Neural progenitor cell (in vitro differentiated cells): ENCODE data around the gene TBL1X. TPM values are rescaled to one million over a fixed set of nuclear protein-coding genes. Genes with fewer than 3 reads are reported as not detected.

Experiments used
- DNase-seq: peaks from one replicate; pipeline ENCODE4 v3.0.0-alpha.2; 2016; ENCODE audit warnings: low spot score
- H2AFZ ChIP-seq: fragments of 200-600 bp; sonication (generic); replicated peaks from 2 replicates; pipeline ENCODE4 v1.6.1; 2016; ENCODE audit warnings: antibody characterized with exemption
- H3F3A ChIP-seq: fragments of 200-600 bp; sonication (generic); 2 replicates; pipeline ENCODE4 v1.6.1; 2016; ENCODE audit warnings: antibody characterized with exemption, low read depth
- H3K27ac ChIP-seq: fragments of 200-600 bp; sonication (generic); 2 replicates; pipeline ENCODE4 v1.5.1; 2016; ENCODE audit warnings: mild to moderate bottlenecking
- H3K27me3 ChIP-seq: fragments of 200-600 bp; sonication (generic); 2 replicates; pipeline ENCODE4 v1.6.1; 2016; ENCODE audit warnings: mild to moderate bottlenecking, moderate library complexity
- H3K36me3 ChIP-seq: fragments of 200-600 bp; sonication (generic); 2 replicates; pipeline ENCODE4 v1.5.1; 2016
- H3K4me1 ChIP-seq: fragments of 200-600 bp; sonication (generic); 2 replicates; pipeline ENCODE4 v1.6.1; 2016; ENCODE audit warnings: mixed run types
- H3K4me2 ChIP-seq: fragments of 200-600 bp; sonication (generic); 2 replicates; pipeline ENCODE4 v1.6.1; 2016
- H3K4me3 ChIP-seq: fragments of 200-600 bp; sonication (generic); 2 replicates; pipeline ENCODE4 v1.5.1; 2016
- H3K79me2 ChIP-seq: fragments of 200-600 bp; sonication (generic); 2 replicates; pipeline ENCODE4 v1.6.1; 2016; ENCODE audit warnings: low read depth
- H3K9ac ChIP-seq: fragments of 200-600 bp; sonication (generic); 2 replicates; pipeline ENCODE4 v1.6.1; 2016
- H3K9me3 ChIP-seq: fragments of 200-600 bp; sonication (generic); 2 replicates; pipeline ENCODE4 v1.5.1; 2016; ENCODE audit warnings: low read depth
- H4K20me1 ChIP-seq: fragments of 200-600 bp; sonication (generic); 2 replicates; pipeline ENCODE4 v1.6.1; 2016; ENCODE audit warnings: low read depth
- H3K27ac Mint-ChIP-seq: 3 replicates; pipeline ENCODE4 v1.8.0; 2021; ENCODE audit warnings: mixed read lengths
- H3K27me3 Mint-ChIP-seq: 2 replicates; pipeline ENCODE4 v1.8.0; 2022; ENCODE audit warnings: low read depth, mild to moderate bottlenecking, inconsistent platforms, moderate library complexity, mixed read lengths; ENCODE audit not compliant: insufficient read depth
- H3K36me3 Mint-ChIP-seq: 3 replicates; pipeline ENCODE4 v1.8.0; 2021; ENCODE audit warnings: mixed read lengths
- H3K4me1 Mint-ChIP-seq: 3 replicates; pipeline ENCODE4 v1.8.0; 2021; ENCODE audit warnings: mixed read lengths
- H3K4me3 Mint-ChIP-seq: 3 replicates; pipeline ENCODE4 v1.8.0; 2021; ENCODE audit warnings: mild to moderate bottlenecking, moderate library complexity, mixed read lengths
- H3K9me3 Mint-ChIP-seq: 3 replicates; pipeline ENCODE4 v1.8.0; 2020; ENCODE audit warnings: mixed read lengths
- CTCF ChIP-seq: fragments of 200-600 bp; sonication (generic); IDR thresholded peaks from 2 replicates; pipeline ENCODE4 v1.5.1; 2017; ENCODE audit warnings: antibody characterized with exemption, mild to moderate bottlenecking
- EZH2 ChIP-seq: fragments of 200-600 bp; sonication (generic); IDR thresholded peaks from 2 replicates; pipeline ENCODE4 v1.6.1; 2017; ENCODE audit warnings: antibody characterized with exemption, mild to moderate bottlenecking, moderate library complexity
- EZH2phosphoT487 ChIP-seq: fragments of 200-600 bp; sonication (generic); IDR thresholded peaks from 2 replicates; pipeline ENCODE4 v1.6.1; 2017; ENCODE audit warnings: antibody characterized with exemption
- total RNA-seq: library from RNA; depleted of rRNA; stranded (reverse); fragments of >200 nt; gene quantifications from 2 replicates; pipeline ENCODE4 v1.2.3, GENCODE V29; 2015; ENCODE audit warnings: low replicate concordance

TBL1X gene
- total RNA-seq, 1 donor from 2014 or later = 35.7 TPM

- H3K79me2 ChIP-seq = peaks cover 94% of the 10 kb centered on the region
- H3K4me2 ChIP-seq = no peak overlapping the region
- H3K36me3 ChIP-seq = no peaks in the 10 kb centered on the region
- TF ChIP-seq EZH2 (no peak), CTCF (no peak), EZH2phosphoT487 (no peak)
- H4K20me1 ChIP-seq = peaks cover 52% of the 10 kb centered on the region
- H3K4me1 ChIP-seq = peaks cover 20% of the 10 kb centered on the region
- Mint-ChIP-seq H3K9me3 (no peaks in the 10 kb centered on the region), H3K4me1 (peaks cover 80% of the 10 kb centered on the region), H3K36me3 (peaks cover 7% of the 10 kb centered on the region), H3K27ac (peak overlapping the region; percentile 40), H3K4me3 (no peak overlapping the region), H3K27me3 (peaks cover 5% of the 10 kb centered on the region)
- H3K27me3 ChIP-seq = no peaks in the 10 kb centered on the region
- H2AFZ ChIP-seq = no peak overlapping the region
- H3K4me3 ChIP-seq = no peak overlapping the region
- no peak overlapping the region for H3K9ac ChIP-seq
- H3K27ac ChIP-seq = no peak overlapping the region
- DNase-seq = no peak
- H3K9me3 ChIP-seq = peaks cover 3% of the 10 kb centered on the region
- no peaks in the 10 kb centered on the region for H3F3A ChIP-seq
Measured at GRCh38 chrX:9522378-9523155, 57.7 kb downstream of the TBL1X start.

GRCh38 chrX:9525511-9526248, 60.8 kb downstream of the TBL1X start:
- Histone ChIP-seq H3K9me3 (peaks cover 3% of the 10 kb centered on the region), H3K4me1 (peaks cover 28% of the 10 kb centered on the region), H3K9ac (no peak overlapping the region), H3K4me3 (peak overlapping the region; percentile 13), H4K20me1 (peaks cover 32% of the 10 kb centered on the region), H3K4me2 (peak overlapping the region; percentile 49), H3K27ac (peak overlapping the region; percentile 29), H3K27me3 (no peaks in the 10 kb centered on the region), H3K79me2 (peaks cover 95% of the 10 kb centered on the region), H3F3A (peaks cover 6% of the 10 kb centered on the region), H3K36me3 (no peaks in the 10 kb centered on the region), H2AFZ (no peak overlapping the region)
- H3K9me3 Mint-ChIP-seq = no peaks in the 10 kb centered on the region
- peak overlapping the region; percentile 1 for H3K27ac Mint-ChIP-seq
- peaks cover 10% of the 10 kb centered on the region for H3K36me3 Mint-ChIP-seq
- no peak for TF ChIP-seq EZH2
- no peak for TF ChIP-seq EZH2phosphoT487
- TF ChIP-seq CTCF = no peak
- peak; percentile 61 for DNase-seq
- H3K4me3 Mint-ChIP-seq = peak overlapping the region; percentile 9
- H3K27me3 Mint-ChIP-seq = peaks cover 5% of the 10 kb centered on the region
- H3K4me1 Mint-ChIP-seq = peaks cover 78% of the 10 kb centered on the region

GRCh38 chrX:9526965-9527364, 62.1 kb downstream of the TBL1X start:
- DNase-seq = no peak
- H3K36me3 ChIP-seq = no peaks in the 10 kb centered on the region
- Mint-ChIP-seq H3K36me3 (peaks cover 10% of the 10 kb centered on the region), H3K27me3 (peaks cover 3% of the 10 kb centered on the region), H3K9me3 (no peaks in the 10 kb centered on the region), H3K4me3 (no peak overlapping the region), H3K4me1 (peaks cover 79% of the 10 kb centered on the region), H3K27ac (peak overlapping the region; percentile 40)
- no peaks in the 10 kb centered on the region for H3K27me3 ChIP-seq
- TF ChIP-seq CTCF (no peak), EZH2 (no peak), EZH2phosphoT487 (no peak)
- no peak overlapping the region for H3K9ac ChIP-seq
- H3K27ac ChIP-seq = no peak overlapping the region
- H3K4me2 ChIP-seq = peak overlapping the region; percentile 38
- H3K4me1 ChIP-seq = peaks cover 30% of the 10 kb centered on the region
- H2AFZ ChIP-seq = no peak overlapping the region
- peaks cover 89% of the 10 kb centered on the region for H3K79me2 ChIP-seq
- H3K4me3 ChIP-seq = no peak overlapping the region
- peaks cover 22% of the 10 kb centered on the region for H4K20me1 ChIP-seq
- peaks cover 15% of the 10 kb centered on the region for H3F3A ChIP-seq
- H3K9me3 ChIP-seq = peaks cover 3% of the 10 kb centered on the region
